SU-DHL-6 (cell line): Measurements from ENCODE around the gene MIS18BP1.

Experiments used
- H2AFZ ChIP-seq: fragments of 200-600 bp; sonication (generic); 2 replicates; pipeline ENCODE4 v1.6.1; 2014; ENCODE audit warnings: low read depth, mild to moderate bottlenecking, moderate library complexity, mixed read lengths, antibody characterized with exemption, low read length; ENCODE audit not compliant: severe bottlenecking
- H3F3A ChIP-seq: fragments of 200-600 bp; shearing (Covaris generic); 2 replicates; pipeline ENCODE4 v1.6.0; 2016; ENCODE audit warnings: antibody characterized with exemption, mild to moderate bottlenecking; ENCODE audit not compliant: insufficient read depth
- H3K27ac ChIP-seq: fragments of 200-600 bp; sonication (generic); 2 replicates; pipeline ENCODE4 v1.5.1; 2016; ENCODE audit warnings: low read depth, mild to moderate bottlenecking, low read length, moderate library complexity, mixed read lengths
- H3K27me3 ChIP-seq: fragments of 200-600 bp; sonication (generic), shearing (Covaris generic); 2 replicates; pipeline ENCODE4 v1.6.0; 2014; ENCODE audit warnings: mild to moderate bottlenecking, low read length
- H3K36me3 ChIP-seq: fragments of 200-600 bp; sonication (generic); 2 replicates; pipeline ENCODE4 v1.6.1; 2014; ENCODE audit warnings: mild to moderate bottlenecking, low read length, mixed read lengths
- H3K4me2 ChIP-seq: fragments of 300-600, 200-600 bp; shearing (Covaris generic), sonication (generic); 2 replicates; pipeline ENCODE4 v1.6.0; 2014; ENCODE audit warnings: low read length, low read depth, mild to moderate bottlenecking; ENCODE audit not compliant: poor library complexity, severe bottlenecking
- H3K4me3 ChIP-seq: fragments of 200-600 bp; sonication (generic); 2 replicates; pipeline ENCODE4 v1.5.1; 2014; ENCODE audit warnings: antibody characterized with exemption, low read length, mild to moderate bottlenecking, mixed read lengths; ENCODE audit not compliant: insufficient read depth, poor library complexity, severe bottlenecking
- H3K79me2 ChIP-seq: fragments of 200-600 bp; sonication (generic); 2 replicates; pipeline ENCODE4 v1.6.1; 2014; ENCODE audit warnings: mild to moderate bottlenecking, low read length, moderate library complexity; ENCODE audit not compliant: insufficient read depth
- H3K9ac ChIP-seq: fragments of 200-600 bp; sonication (generic); 2 replicates; pipeline ENCODE4 v1.7.0; 2014; ENCODE audit warnings: mild to moderate bottlenecking, low read length
- H3K9me2 ChIP-seq: fragments of 200-600 bp; sonication (generic); replicated peaks from 2 replicates; pipeline ENCODE4 v1.6.1; 2014; ENCODE audit warnings: low read length; ENCODE audit not compliant: insufficient read depth
- H3K9me3 ChIP-seq: fragments of 200-600 bp; sonication (generic); 2 replicates; pipeline ENCODE4 v1.6.1; 2014; ENCODE audit warnings: low read length, mixed read lengths; ENCODE audit not compliant: insufficient read depth
- H4K20me1 ChIP-seq: fragments of 200-600 bp; sonication (generic); 2 replicates; pipeline ENCODE4 v1.6.1; 2014; ENCODE audit warnings: low read depth, mild to moderate bottlenecking, antibody characterized with exemption, low read length, moderate library complexity, mixed read lengths
- CTCF ChIP-seq: fragments of 200-600 bp; sonication (generic); IDR thresholded peaks from one replicate; pipeline ENCODE4 v1.5.1; 2017; ENCODE audit warnings: antibody characterized with exemption, mild to moderate bottlenecking, low read length, moderate library complexity; ENCODE audit not compliant: insufficient read depth, poor library complexity, severe bottlenecking
- EZH2phosphoT487 ChIP-seq: fragments of 200-600 bp; sonication (generic), shearing (Covaris generic); conservative IDR thresholded peaks from 2 replicates; pipeline ENCODE4 v1.6.1; 2018; ENCODE audit warnings: mild to moderate bottlenecking, antibody characterized with exemption, low read length, moderate library complexity, mixed read lengths

Gene MIS18BP1

GRCh38 chr14:45156067-45156466 is 96.9 kb downstream of the MIS18BP1 start:
- Histone ChIP-seq H3K4me2 (no peak overlapping the region), H3F3A (no peaks in the 10 kb centered on the region; the same call in 1 of the 2 replicates), H3K27me3 (no peaks in the 10 kb centered on the region), H3K4me3 (no peak overlapping the region), H2AFZ (no peak overlapping the region), H3K36me3 (peaks cover 30% of the 10 kb centered on the region; the same call in 1 of the 2 replicates), H3K27ac (no peak overlapping the region), H3K79me2 (no peaks in the 10 kb centered on the region; the same call in 1 of the 2 replicates), H4K20me1 (no peaks in the 10 kb centered on the region), H3K9me3 (no peaks in the 10 kb centered on the region), H3K9ac (no peak overlapping the region), H3K9me2 (no peaks in the 10 kb centered on the region)
- TF ChIP-seq EZH2phosphoT487 = no peak
- TF ChIP-seq CTCF = no peak
